H1 (cell line): ENCODE results near the gene SNAP29. TPM values are rescaled to one million over a fixed set of nuclear protein-coding genes. Genes with fewer than 3 reads are reported as not detected.

Experiments used
- CHD2 ChIP-seq: IDR thresholded peaks from 2 replicates; pipeline ENCODE4 v1.6.1; 2012; ENCODE audit warnings: low read length, improper control_type of control experiment
- CHD7 ChIP-seq: fragments of 300-600 bp; sonication (generic); IDR thresholded peaks from 2 replicates; pipeline ENCODE4 v1.7.1; 2012; ENCODE audit warnings: low read length, moderate library complexity, mild to moderate bottlenecking, inconsistent platforms; ENCODE audit not compliant: insufficient replicate concordance
- EGR1 ChIP-seq: IDR thresholded peaks from 2 replicates; pipeline ENCODE4 v1.6.1; 2011; ENCODE audit warnings: low read depth, low read length, borderline replicate concordance
- RNF2 ChIP-seq: fragments of 200-900, 300-1000 bp; sonication (generic); IDR thresholded peaks from 2 replicates; pipeline ENCODE4 v1.7.1; 2016; ENCODE audit warnings: borderline replicate concordance, low read depth, mild to moderate bottlenecking, antibody characterized with exemption, low read length; ENCODE audit not compliant: poor library complexity, severe bottlenecking; ENCODE audit errors: missing control alignments
- SIN3A ChIP-seq, 2 experiments: IDR thresholded peaks in 1 of 2; conservative IDR thresholded peaks in 1 of 2; 2 replicates each; pipeline ENCODE4 v1.6.1; 2011 to 2012; ENCODE audit warnings: low read length in 2 of 2, improper control_type of control experiment in 1 of 2, low read depth in 1 of 2, mild to moderate bottlenecking in 1 of 2
- YY1 ChIP-seq: IDR thresholded peaks from 2 replicates; pipeline ENCODE4 v1.6.1; 2011; ENCODE audit warnings: low read depth, mild to moderate bottlenecking, low read length
- polyA plus RNA-seq, 7 experiments: library from polyadenylated mRNA; depleted of rRNA in 3 of 7; stranded (reverse) in 5 of 7; unstranded in 2 of 7; fragments of >200 nt in 5 of 7; fragments of 200-250 nt in 2 of 7; gene quantifications; 1 replicate in 5 of 7; 2 replicates in 1 of 7; 4 replicates in 1 of 7; pipeline versions ENCODE4 v1.2.1 to v1.2.3, GENCODE V29; 2011 to 2013; ENCODE audit warnings: missing spikeins in 2 of 7, mixed read lengths in 2 of 7
- total RNA-seq: library from RNA; stranded (reverse); fragmentation: NEBNext Ultra II Directional; extraction: Animal tissue kit (Norgen Biotek cat#: 25700); gene quantifications from 2 replicates; pipeline ENCODE4 v1.2.1, GENCODE V29; 2021

Gene SNAP29
- total and polyA plus RNA-seq, 2 of the 8 experiments (the other 6 are each of a cell fraction or from before 2014, with no cell fraction given) = 11.8 to 15.0 TPM

- TF ChIP-seq YY1 = no peak
- TF ChIP-seq CHD7 = no peak
- TF ChIP-seq RNF2 = no peak
- no peak for TF ChIP-seq SIN3A (conservative IDR thresholded peaks at IDR 0.05 in 1 of 2, IDR thresholded peaks at IDR 0.05 in 1 of 2; ENCODE audit: low read depth in 1 of 2, low read length in 2 of 2)
- TF ChIP-seq EGR1 = no peak
- no peak for TF ChIP-seq CHD2
- TF ChIP-seq, all 59 proteins: peak for 0
Measured at GRCh38 chr22:20884454-20884853, 25.6 kb downstream of the SNAP29 start (continued).
